ENCODE measurements around the gene MCC. TPM values are rescaled to one million over a fixed set of nuclear protein-coding genes. Genes with fewer than 3 reads are reported as not detected.

MCC gene
- total RNA-seq, 2 donors from 2014 or later, result 164 to 187 TPM

DNA sequence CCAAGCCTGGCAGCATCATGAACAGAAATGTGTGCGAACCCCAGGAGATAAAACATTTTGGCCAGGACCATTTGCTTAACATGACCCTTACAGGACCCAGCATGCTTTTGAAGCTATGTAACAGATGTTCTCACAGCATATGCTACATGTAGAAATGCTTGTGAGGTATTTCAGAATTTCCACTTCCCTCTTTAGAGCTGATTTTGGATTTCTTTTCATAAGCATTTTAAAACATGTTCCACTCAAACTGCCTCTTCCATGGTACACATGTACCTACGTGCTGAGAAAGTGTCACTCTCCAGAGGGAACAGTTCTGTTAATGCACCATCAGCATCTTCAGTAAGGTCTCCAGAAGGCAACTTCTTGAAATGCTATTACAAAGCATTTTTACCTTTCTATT is 37.8 kb downstream of the MCC start:
- TF ChIP-seq, protein P1, sequence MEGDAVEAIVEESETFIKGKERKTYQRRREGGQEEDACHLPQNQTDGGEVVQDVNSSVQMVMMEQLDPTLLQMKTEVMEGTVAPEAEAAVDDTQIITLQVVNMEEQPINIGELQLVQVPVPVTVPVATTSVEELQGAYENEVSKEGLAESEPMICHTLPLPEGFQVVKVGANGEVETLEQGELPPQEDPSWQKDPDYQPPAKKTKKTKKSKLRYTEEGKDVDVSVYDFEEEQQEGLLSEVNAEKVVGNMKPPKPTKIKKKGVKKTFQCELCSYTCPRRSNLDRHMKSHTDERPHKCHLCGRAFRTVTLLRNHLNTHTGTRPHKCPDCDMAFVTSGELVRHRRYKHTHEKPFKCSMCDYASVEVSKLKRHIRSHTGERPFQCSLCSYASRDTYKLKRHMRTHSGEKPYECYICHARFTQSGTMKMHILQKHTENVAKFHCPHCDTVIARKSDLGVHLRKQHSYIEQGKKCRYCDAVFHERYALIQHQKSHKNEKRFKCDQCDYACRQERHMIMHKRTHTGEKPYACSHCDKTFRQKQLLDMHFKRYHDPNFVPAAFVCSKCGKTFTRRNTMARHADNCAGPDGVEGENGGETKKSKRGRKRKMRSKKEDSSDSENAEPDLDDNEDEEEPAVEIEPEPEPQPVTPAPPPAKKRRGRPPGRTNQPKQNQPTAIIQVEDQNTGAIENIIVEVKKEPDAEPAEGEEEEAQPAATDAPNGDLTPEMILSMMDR (conservative IDR thresholded peaks at IDR 0.05), result no peak
- Histone ChIP-seq H3K9me3 (ENCODE audit: control insufficient read depth, low read length) (peaks cover 5% of the 10 kb centered on the region), H3K36me3 (ENCODE audit: control insufficient read depth, insufficient read depth, low read length) (no peaks in the 10 kb centered on the region), H3K9ac (ENCODE audit: extremely low read depth, low read length, poor library complexity, severe bottlenecking) (no peak overlapping the region), H3K27ac (ENCODE audit: low read depth, low read length) (no peak overlapping the region), H3K4me3 (ENCODE audit: low read length) (no peak overlapping the region), H3K27me3 (ENCODE audit: control insufficient read depth, insufficient read depth, low read length, poor library complexity, severe bottlenecking) (no peaks in the 10 kb centered on the region), H3K4me1 (ENCODE audit: control insufficient read depth, insufficient read depth, low read length) (no peaks in the 10 kb centered on the region)
- Mint-ChIP-seq H3K27me3 (ENCODE audit: insufficient read depth) (peaks cover 2% of the 10 kb centered on the region), H3K4me3 (no peak overlapping the region), H3K9me3 (peaks cover 3% of the 10 kb centered on the region), H3K27ac (no peak overlapping the region), H3K4me1 (peaks cover 5% of the 10 kb centered on the region), H3K36me3 (ENCODE audit: low read depth) (no peaks in the 10 kb centered on the region)
- DNase-seq, result no peak
- WGBS, 2 experiments (ENCODE audit: insufficient coverage in 1 of 2, insufficient read length in 1 of 2), result 91 to 100% methylated on average over 2 of the region's 2 CpGs

DNA sequence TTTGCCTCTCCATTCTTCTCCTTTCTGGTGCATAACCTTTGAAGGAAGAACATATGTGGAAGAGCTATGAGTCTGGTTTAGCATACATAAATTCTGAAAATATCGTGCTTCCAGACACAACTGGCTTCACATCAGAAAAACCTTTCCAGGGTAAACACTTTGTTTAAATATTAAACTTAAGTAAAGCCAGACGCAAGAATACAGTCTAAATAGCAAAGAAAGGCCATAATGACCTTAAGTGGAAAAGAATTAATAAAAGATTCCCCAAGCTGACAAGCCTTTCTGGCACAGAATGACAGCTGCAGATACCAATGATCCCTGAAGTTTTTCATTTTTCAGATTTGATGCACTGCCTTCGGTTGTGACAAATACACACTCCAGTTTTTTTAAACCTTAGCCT is 40.0 kb downstream of the MCC start:
- DNase-seq, result no peak
- Mint-ChIP-seq H3K27me3 (ENCODE audit: insufficient read depth) (peaks cover 2% of the 10 kb centered on the region), H3K9me3 (peaks cover 9% of the 10 kb centered on the region), H3K27ac (no peak overlapping the region), H3K4me1 (peaks cover 5% of the 10 kb centered on the region), H3K4me3 (no peak overlapping the region), H3K36me3 (ENCODE audit: low read depth) (no peaks in the 10 kb centered on the region)
- no peak overlapping the region for H3K4me3 ChIP-seq (ENCODE audit: low read length)
- no peak overlapping the region for H3K27ac ChIP-seq (ENCODE audit: low read depth, low read length)
- no peaks in the 10 kb centered on the region for H3K4me1 ChIP-seq (ENCODE audit: control insufficient read depth, insufficient read depth, low read length)
- no peaks in the 10 kb centered on the region for H3K36me3 ChIP-seq (ENCODE audit: control insufficient read depth, insufficient read depth, low read length)
- TF ChIP-seq, protein P1 (conservative IDR thresholded peaks at IDR 0.05), result no peak
- WGBS, 2 experiments (ENCODE audit: insufficient coverage in 1 of 2, insufficient read length in 1 of 2), result 96 to 100% methylated on average over 1 to 3 of the region's 3 CpGs
- H3K9ac ChIP-seq (ENCODE audit: extremely low read depth, low read length, poor library complexity, severe bottlenecking), result no peak overlapping the region
- H3K9me3 ChIP-seq (ENCODE audit: control insufficient read depth, low read length), result peaks cover 8% of the 10 kb centered on the region
- H3K27me3 ChIP-seq (ENCODE audit: control insufficient read depth, insufficient read depth, low read length, poor library complexity, severe bottlenecking), result no peaks in the 10 kb centered on the region

DNA sequence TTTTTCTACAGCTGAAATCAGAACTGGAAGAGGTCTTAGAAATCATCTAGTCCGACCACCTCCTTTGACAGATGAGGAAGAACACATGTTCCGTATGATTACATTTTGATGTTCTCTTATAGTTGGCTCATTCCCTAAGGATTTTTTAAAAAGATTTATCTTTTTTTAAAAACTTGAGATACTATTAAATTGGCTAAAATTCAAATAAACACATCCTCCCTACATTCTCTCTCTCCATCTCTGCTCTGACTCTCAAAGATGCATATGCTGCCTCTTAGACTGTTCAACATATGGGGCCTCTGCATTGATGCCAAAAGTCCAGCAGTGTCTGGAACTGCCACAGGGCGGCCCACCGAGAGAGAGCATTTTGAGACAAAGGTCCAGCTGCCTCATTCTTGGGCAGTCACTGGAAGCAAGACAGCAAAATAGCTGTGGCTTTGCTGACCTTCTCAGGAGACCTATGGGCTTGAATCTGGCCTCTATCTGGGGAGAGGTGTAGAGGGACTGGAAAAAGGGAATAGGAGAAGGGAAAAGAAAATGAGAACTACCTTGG is 40.7 kb downstream of the MCC start:
- DNase-seq, result no peak
- no peak overlapping the region for H3K27ac ChIP-seq (ENCODE audit: low read depth, low read length)
- no peaks in the 10 kb centered on the region for H3K4me1 ChIP-seq (ENCODE audit: control insufficient read depth, insufficient read depth, low read length)
- no peaks in the 10 kb centered on the region for H3K36me3 ChIP-seq (ENCODE audit: control insufficient read depth, insufficient read depth, low read length)
- TF ChIP-seq, protein P1 (conservative IDR thresholded peaks at IDR 0.05), result peak; percentile 60
- H3K9ac ChIP-seq (ENCODE audit: extremely low read depth, low read length, poor library complexity, severe bottlenecking), result no peak overlapping the region
- Mint-ChIP-seq H3K4me1 (peaks cover 5% of the 10 kb centered on the region), H3K27ac (no peak overlapping the region), H3K9me3 (peaks cover 15% of the 10 kb centered on the region), H3K4me3 (no peak overlapping the region), H3K36me3 (ENCODE audit: low read depth) (no peaks in the 10 kb centered on the region), H3K27me3 (ENCODE audit: insufficient read depth) (peaks cover 2% of the 10 kb centered on the region)
- H3K9me3 ChIP-seq (ENCODE audit: control insufficient read depth, low read length), result peaks cover 8% of the 10 kb centered on the region
- H3K4me3 ChIP-seq (ENCODE audit: low read length), result no peak overlapping the region
- no peaks in the 10 kb centered on the region for H3K27me3 ChIP-seq (ENCODE audit: control insufficient read depth, insufficient read depth, low read length, poor library complexity, severe bottlenecking)
- 80 to 81% methylated on average over 1 to 4 of the region's 4 CpGs for WGBS, 2 experiments (ENCODE audit: insufficient coverage in 1 of 2, insufficient read length in 1 of 2)
